Hepatocyte (in vitro differentiated cells): ENCODE measurements around the gene HOXD8. TPM values are rescaled to one million over a fixed set of nuclear protein-coding genes. Genes with fewer than 3 reads are reported as not detected.

Source experiments
- DNase-seq: peaks from one replicate; pipeline ENCODE4 v3.0.0-alpha.2; 2016; ENCODE audit warnings: low spot score
- H2AFZ ChIP-seq: fragments of 200-600 bp; sonication (generic); 2 replicates; pipeline ENCODE4 v1.6.0; 2016; ENCODE audit warnings: antibody characterized with exemption, mild to moderate bottlenecking
- H3K27ac ChIP-seq: fragments of 200-600 bp; sonication (generic); 2 replicates; pipeline ENCODE4 v1.5.1; 2016; ENCODE audit warnings: mild to moderate bottlenecking
- H3K27me3 ChIP-seq: fragments of 200-600 bp; sonication (generic); 2 replicates; pipeline ENCODE4 v1.6.1; 2016
- H3K36me3 ChIP-seq: fragments of 200-600 bp; sonication (generic); replicated peaks from 2 replicates; pipeline ENCODE4 v1.5.1; 2016; ENCODE audit warnings: low read depth; ENCODE audit not compliant: insufficient read depth
- H3K4me1 ChIP-seq: fragments of 200-600 bp; sonication (generic); 2 replicates; pipeline ENCODE4 v1.5.1; 2016; ENCODE audit warnings: mild to moderate bottlenecking, moderate library complexity; ENCODE audit not compliant: insufficient read depth
- H3K4me2 ChIP-seq: fragments of 200-600 bp; sonication (generic); 2 replicates; pipeline ENCODE4 v1.6.0; 2016
- H3K4me3 ChIP-seq: fragments of 200-600 bp; sonication (generic); 2 replicates; pipeline ENCODE4 v1.5.1; 2016; ENCODE audit warnings: mild to moderate bottlenecking
- H3K79me2 ChIP-seq: fragments of 200-600 bp; sonication (generic); 2 replicates; pipeline ENCODE4 v1.6.0; 2017; ENCODE audit warnings: mild to moderate bottlenecking
- H3K9me2 ChIP-seq: fragments of 200-600 bp; sonication (generic); replicated peaks from 2 replicates; pipeline ENCODE4 v1.6.0; 2017; ENCODE audit warnings: mild to moderate bottlenecking; ENCODE audit not compliant: insufficient read depth
- H3K9me3 ChIP-seq: fragments of 200-600 bp; sonication (generic); 2 replicates; pipeline ENCODE4 v1.5.1; 2016; ENCODE audit warnings: low read depth, mild to moderate bottlenecking
- H4K20me1 ChIP-seq: fragments of 200-600 bp; sonication (generic); 2 replicates; pipeline ENCODE4 v1.6.0; 2016; ENCODE audit warnings: mild to moderate bottlenecking; ENCODE audit not compliant: insufficient read depth, poor library complexity, severe bottlenecking
- CTCF ChIP-seq: fragments of 200-600 bp; sonication (generic); IDR thresholded peaks from 2 replicates; pipeline ENCODE4 v1.5.1; 2016; ENCODE audit warnings: antibody characterized with exemption, mild to moderate bottlenecking; ENCODE audit not compliant: poor library complexity
- EZH2 ChIP-seq: fragments of 200-600 bp; sonication (generic); IDR thresholded peaks from 2 replicates; pipeline ENCODE4 v1.6.1; 2016; ENCODE audit warnings: antibody characterized with exemption, mild to moderate bottlenecking, borderline replicate concordance
- EZH2phosphoT487 ChIP-seq: fragments of 200-600 bp; sonication (generic); IDR thresholded peaks from one replicate; pipeline ENCODE4 v1.6.1; 2018; ENCODE audit warnings: antibody characterized with exemption, mild to moderate bottlenecking, low read depth, moderate library complexity; ENCODE audit not compliant: unreplicated experiment, severe bottlenecking
- WGBS: methylation state at CpG from one replicate; pipeline ENCODE4 v1.1.6; 2016; ENCODE audit warnings: low lambda C conversion rate; ENCODE audit errors: missing lambda C conversion rate; 5-methylcytosine and 5-hydroxymethylcytosine counted together
- polyA plus RNA-seq: library from polyadenylated mRNA; unstranded; fragments of >200 nt; fragmentation: Nextera tagmentation; extraction: Ambion mirVana; gene quantifications from 2 replicates; pipeline ENCODE4 v1.2.1, GENCODE V29; 2016
- total RNA-seq: library from RNA; depleted of rRNA; stranded (reverse); fragments of >200 nt; gene quantifications from 2 replicates; pipeline ENCODE4 v1.2.3, GENCODE V29; 2014

Gene HOXD8
- total and polyA plus RNA-seq, 2 experiments from 2014 or later: 1.3 TPM; not detected in 1

- Histone ChIP-seq H3K36me3 (no peaks in the 10 kb centered on the region), H3K4me3 (no peak overlapping the region), H3K27ac (no peak overlapping the region), H2AFZ (no peak overlapping the region), H3K4me1 (no peaks in the 10 kb centered on the region), H3K79me2 (no peaks in the 10 kb centered on the region), H3K9me2 (no peaks in the 10 kb centered on the region), H3K27me3 (peaks cover 98% of the 10 kb centered on the region), H3K4me2 (no peak overlapping the region), H4K20me1 (no peaks in the 10 kb centered on the region), H3K9me3 (no peaks in the 10 kb centered on the region)
- no peak for TF ChIP-seq EZH2
- 37% methylated on average over 6 of the region's 6 CpGs for WGBS
- DNase-seq: no peak
Measured at GRCh38 chr2:176146101-176146500, 16.6 kb downstream of the HOXD8 start.

GRCh38 chr2:176146645-176147044, 17.1 kb downstream of the HOXD8 start:
- Histone ChIP-seq H3K4me3 (no peak overlapping the region), H3K9me2 (no peaks in the 10 kb centered on the region), H3K36me3 (no peaks in the 10 kb centered on the region), H3K9me3 (no peaks in the 10 kb centered on the region), H3K4me2 (no peak overlapping the region), H2AFZ (no peak overlapping the region), H3K4me1 (no peaks in the 10 kb centered on the region), H3K79me2 (no peaks in the 10 kb centered on the region), H3K27ac (no peak overlapping the region), H3K27me3 (peaks cover 98% of the 10 kb centered on the region), H4K20me1 (no peaks in the 10 kb centered on the region)
- no peak for DNase-seq
- TF ChIP-seq EZH2phosphoT487 (no peak), EZH2 (no peak), CTCF (no peak)

- Histone ChIP-seq H3K79me2 (no peaks in the 10 kb centered on the region), H3K9me2 (no peaks in the 10 kb centered on the region), H3K4me1 (no peaks in the 10 kb centered on the region), H3K4me3 (no peak overlapping the region), H4K20me1 (no peaks in the 10 kb centered on the region), H3K9me3 (no peaks in the 10 kb centered on the region), H3K27ac (no peak overlapping the region), H2AFZ (no peak overlapping the region), H3K36me3 (no peaks in the 10 kb centered on the region), H3K27me3 (peaks cover 96% of the 10 kb centered on the region), H3K4me2 (no peak overlapping the region)
- 37% methylated on average over 32 of the region's 32 CpGs for WGBS
- no peak for TF ChIP-seq EZH2
- TF ChIP-seq CTCF: no peak
- no peak for TF ChIP-seq EZH2phosphoT487
- no peak for DNase-seq
Measured at GRCh38 chr2:176147210-176147799, 17.8 kb downstream of the HOXD8 start.

- Histone ChIP-seq H3K27ac (no peak overlapping the region), H3K27me3 (peaks cover 96% of the 10 kb centered on the region), H3K4me3 (no peak overlapping the region), H3K9me3 (no peaks in the 10 kb centered on the region), H3K4me2 (no peak overlapping the region), H3K9me2 (no peaks in the 10 kb centered on the region), H3K4me1 (no peaks in the 10 kb centered on the region), H2AFZ (no peak overlapping the region), H4K20me1 (no peaks in the 10 kb centered on the region), H3K79me2 (no peaks in the 10 kb centered on the region), H3K36me3 (no peaks in the 10 kb centered on the region)
- WGBS: 25% methylated on average over 31 of the region's 31 CpGs
- TF ChIP-seq CTCF (no peak), EZH2 (peak; percentile 95), EZH2phosphoT487 (peak; percentile 85)
- no peak for DNase-seq
Measured at GRCh38 chr2:176147800-176148496, 18.4 kb downstream of the HOXD8 start.
